OCI-LY3 (cell line): Measurements from ENCODE around the gene SEC31B.

Experiments
- H2AFZ ChIP-seq: fragments of 200-600, 300-600 bp; shearing (Covaris generic); 2 replicates; pipeline ENCODE4 v1.6.0; 2014; ENCODE audit warnings: antibody characterized with exemption, low read depth, low read length
- H3K27ac ChIP-seq: fragments of 200-600, 300-600 bp; sonication (generic); 2 replicates; pipeline ENCODE4 v1.5.1; 2014; ENCODE audit warnings: mild to moderate bottlenecking, low read length, moderate library complexity, mixed read lengths
- H3K27me3 ChIP-seq: fragments of 200-600, 300-600 bp; sonication (generic); 2 replicates; pipeline ENCODE4 v1.6.1; 2014; ENCODE audit warnings: low read depth, low read length, mixed read lengths
- H3K36me3 ChIP-seq: fragments of 200-600, 300-600 bp; sonication (generic); replicated peaks from 2 replicates; pipeline ENCODE3; 2014; ENCODE audit warnings: low read depth, low read length, mixed read lengths
- H3K4me1 ChIP-seq: fragments of 300-600, 200-600 bp; sonication (generic); 2 replicates; pipeline ENCODE4 v1.6.1; 2014; ENCODE audit warnings: low read length, mixed read lengths
- H3K4me2 ChIP-seq: fragments of 200-600, 300-600 bp; sonication (generic); 2 replicates; pipeline ENCODE4 v1.6.1; 2014; ENCODE audit warnings: low read length, mixed read lengths
- H3K4me3 ChIP-seq: fragments of 300-600, 200-600 bp; sonication (generic); 2 replicates; pipeline ENCODE4 v1.5.1; 2014; ENCODE audit warnings: antibody characterized with exemption, mild to moderate bottlenecking, low read length, moderate library complexity
- H3K79me2 ChIP-seq: fragments of 300-600, 200-600 bp; shearing (Covaris generic); 2 replicates; pipeline ENCODE4 v1.6.1; 2014; ENCODE audit warnings: mild to moderate bottlenecking, low read length, mixed read lengths
- H3K9ac ChIP-seq: fragments of 300-600, 200-600 bp; shearing (Covaris generic); 2 replicates; pipeline ENCODE4 v1.6.0; 2014; ENCODE audit warnings: mild to moderate bottlenecking, low read length, moderate library complexity
- H3K9me3 ChIP-seq: fragments of 200-600, 300-600 bp; shearing (Covaris generic); 2 replicates; pipeline ENCODE4 v1.6.1; 2014; ENCODE audit warnings: low read length, mixed read lengths; ENCODE audit not compliant: insufficient read depth
- H4K20me1 ChIP-seq: fragments of 200-600, 300-600 bp; sonication (generic); 2 replicates; pipeline ENCODE4 v1.6.1; 2016; ENCODE audit warnings: low read length, mixed read lengths; ENCODE audit not compliant: insufficient read depth
- CTCF ChIP-seq: fragments of 200-600, 300-600 bp; sonication (generic); IDR thresholded peaks from 2 replicates; pipeline ENCODE4 v1.5.1; 2014; ENCODE audit warnings: antibody characterized with exemption, low read length, low read depth
- EZH2phosphoT487 ChIP-seq: fragments of 200-600 bp; shearing (Covaris generic); IDR thresholded peaks from 2 replicates; pipeline ENCODE4 v1.6.1; 2018; ENCODE audit warnings: antibody characterized with exemption, mixed run types, low read depth

SEC31B gene

DNA sequence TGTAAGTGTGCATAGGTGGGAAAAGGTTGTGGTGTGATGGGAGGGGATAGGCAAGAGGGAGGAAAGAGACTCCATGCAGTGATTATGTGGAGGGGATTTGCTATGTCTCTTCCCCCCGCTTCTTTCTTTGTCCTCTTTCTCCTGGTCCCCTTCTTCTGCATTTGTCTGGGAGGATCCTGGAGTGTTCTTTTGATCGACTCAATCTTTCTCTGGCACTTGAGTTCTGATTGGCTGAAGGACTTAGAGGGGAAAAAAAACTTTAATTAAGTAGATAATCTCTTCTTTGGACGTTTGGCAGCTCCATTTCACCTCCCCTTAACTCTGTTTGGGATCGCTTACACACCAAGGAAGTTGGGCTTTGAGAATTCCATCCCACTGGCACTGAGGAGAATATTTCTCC is 57.0 kb downstream of the SEC31B start, which contains the start of gene WNT8B:
Gene WNT8B, plus strand, starts transcription at position 301 of the 400 bp plus-strand sequence. CDS start 160 bp downstream, outside the sequence.
- TF ChIP-seq CTCF (no peak), EZH2phosphoT487 (no peak)
- Histone ChIP-seq H2AFZ (no peak within 1 kb of the TSS), H3K9me3 (no peaks in the 10 kb centered on the region)

DNA sequence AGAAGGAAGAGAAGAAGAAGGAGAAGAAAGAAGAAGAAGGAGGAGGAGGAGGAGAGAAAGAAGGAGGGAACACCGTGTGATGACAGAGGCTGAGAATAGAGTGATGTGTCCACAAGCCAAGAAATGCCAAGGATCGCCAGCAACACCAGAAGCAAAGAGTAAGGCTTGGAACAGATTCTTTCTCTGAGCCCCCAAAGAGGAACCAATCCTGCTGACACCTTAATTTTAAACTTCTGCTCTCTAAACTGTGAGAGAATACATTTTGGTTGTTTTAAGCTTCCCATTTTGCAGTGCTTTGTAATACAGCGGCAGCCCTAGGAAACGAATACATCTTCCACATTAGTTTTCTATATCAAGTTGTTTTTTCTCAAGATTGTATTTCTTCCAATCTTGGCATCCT is 70.7 kb downstream of the SEC31B start:
- no peaks in the 10 kb centered on the region for H3K9me3 ChIP-seq
- no peak overlapping the region for H3K4me2 ChIP-seq
- H2AFZ ChIP-seq = no peak overlapping the region
- H3K27me3 ChIP-seq = no peaks in the 10 kb centered on the region
- H3K4me1 ChIP-seq = no peaks in the 10 kb centered on the region
- no peaks in the 10 kb centered on the region for H3K79me2 ChIP-seq
- H4K20me1 ChIP-seq = no peaks in the 10 kb centered on the region
- no peak overlapping the region for H3K9ac ChIP-seq
- H3K4me3 ChIP-seq = no peak overlapping the region
- H3K27ac ChIP-seq = no peak overlapping the region
- TF ChIP-seq EZH2phosphoT487 (no peak), CTCF (no peak)
- no peaks in the 10 kb centered on the region for H3K36me3 ChIP-seq

More for the DNA sequence above, 57.0 kb downstream of the SEC31B start, which contains the start of gene WNT8B:
- peaks cover 4% of the 10 kb centered on the region; the same call in 1 of the 2 replicates for H3K4me1 ChIP-seq
- H3K27ac ChIP-seq = no peak within 1 kb of the TSS
- H3K36me3 ChIP-seq = no peaks in the 10 kb centered on the region
- H3K9ac ChIP-seq = no peak within 1 kb of the TSS
- H4K20me1 ChIP-seq = no peaks in the 10 kb centered on the region
- H3K79me2 ChIP-seq = no peaks in the 10 kb centered on the region
- H3K4me3 ChIP-seq = no peak within 1 kb of the TSS
- no peak within 1 kb of the TSS for H3K4me2 ChIP-seq
- H3K27me3 ChIP-seq = peaks cover 4% of the 10 kb centered on the region; the same call in 1 of the 2 replicates

DNA sequence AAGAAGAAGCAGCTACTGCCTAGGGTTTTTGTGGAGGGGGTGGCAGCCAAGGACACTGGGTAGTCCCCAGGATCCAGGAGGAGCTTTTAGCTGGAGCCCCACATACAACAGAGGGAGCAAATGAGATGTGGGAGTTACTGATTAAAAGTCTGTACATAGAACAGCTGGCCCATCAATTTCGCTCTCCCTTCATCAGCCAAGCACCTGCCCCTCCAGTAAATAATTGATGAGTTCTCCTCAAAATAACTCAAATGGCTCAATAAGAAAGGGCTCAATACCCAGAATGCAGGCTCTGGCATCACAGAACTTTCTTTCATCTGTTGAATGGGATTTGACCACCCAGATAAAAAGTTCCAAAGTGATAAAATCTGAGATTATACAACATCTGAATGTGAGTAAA is 72.0 kb downstream of the SEC31B start:
- Histone ChIP-seq H3K9ac (no peak overlapping the region), H3K9me3 (no peaks in the 10 kb centered on the region), H4K20me1 (no peaks in the 10 kb centered on the region), H3K27ac (no peak overlapping the region), H3K27me3 (no peaks in the 10 kb centered on the region), H3K4me1 (no peaks in the 10 kb centered on the region), H3K4me2 (no peak overlapping the region), H3K79me2 (no peaks in the 10 kb centered on the region), H3K36me3 (no peaks in the 10 kb centered on the region), H3K4me3 (no peak overlapping the region), H2AFZ (no peak overlapping the region)
- TF ChIP-seq CTCF (no peak), EZH2phosphoT487 (no peak)

- no peak overlapping the region for H3K9ac ChIP-seq
- H3K4me3 ChIP-seq = no peak overlapping the region
- no peaks in the 10 kb centered on the region for H3K4me1 ChIP-seq
- H3K4me2 ChIP-seq = no peak overlapping the region
- no peaks in the 10 kb centered on the region for H3K9me3 ChIP-seq
- H3K27ac ChIP-seq = no peak overlapping the region
- no peaks in the 10 kb centered on the region for H3K79me2 ChIP-seq
- no peaks in the 10 kb centered on the region for H4K20me1 ChIP-seq
- no peaks in the 10 kb centered on the region for H3K27me3 ChIP-seq
- no peaks in the 10 kb centered on the region for H3K36me3 ChIP-seq
- TF ChIP-seq CTCF = no peak
- no peak for TF ChIP-seq EZH2phosphoT487
- H2AFZ ChIP-seq = no peak overlapping the region
Measured at GRCh38 chr10:100446130-100446761, 73.4 kb downstream of the SEC31B start.
